Psoas muscle (tissue), 8 donors: Measurements from ENCODE around the gene SLC12A6. TPM values are rescaled to one million over a fixed set of nuclear protein-coding genes. Genes with fewer than 3 reads are reported as not detected.

ENCODE experiments used
- ATAC-seq, 4 donors: fragments of 200-7000 bp; cut with Tn5 transposase; one replicate each; pipeline ENCODE4 v1.9.1; 2020; ENCODE audit warnings: moderate library complexity in 3 of 4, mild to moderate bottlenecking in 2 of 4
- DNase-seq, 2 donors: peaks; one replicate each; pipeline ENCODE4 v3.0.0-alpha.2; 2020
- H3K27ac ChIP-seq: fragments of 200-600 bp; one replicate; pipeline ENCODE4 v1.8.0; 2022
- H3K27me3 ChIP-seq, 3 donors: fragments of 200-600 bp in 1 of 3; one replicate each; pipeline versions ENCODE4 v1.6.1 to v1.8.0; 2013 to 2022; ENCODE audit warnings: low read length in 2 of 3, mild to moderate bottlenecking in 2 of 3, moderate library complexity in 1 of 3; ENCODE audit not compliant: insufficient read depth in 3 of 3
- H3K36me3 ChIP-seq, 2 donors: fragments of 200-600 bp in 1 of 2; one replicate each; pipeline versions ENCODE4 v1.6.1 to v1.8.0; 2013 to 2022; ENCODE audit warnings: low read depth in 1 of 2, mild to moderate bottlenecking in 1 of 2, moderate library complexity in 1 of 2; ENCODE audit not compliant: insufficient read depth in 1 of 2
- H3K4me1 ChIP-seq: fragments of 200-600 bp; one replicate; pipeline ENCODE4 v1.8.0; 2022
- H3K4me3 ChIP-seq: fragments of 200-600 bp; one replicate; pipeline ENCODE4 v1.8.0; 2022; ENCODE audit warnings: mild to moderate bottlenecking
- H3K9me3 ChIP-seq: fragments of 200-600 bp; one replicate; pipeline ENCODE4 v1.8.0; 2022
- CTCF ChIP-seq: fragments of 200-600 bp; IDR thresholded peaks from one replicate; pipeline ENCODE4 v1.8.0; 2022; ENCODE audit warnings: antibody characterized with exemption
- WGBS, 3 donors: extraction: QIAGEN DNeasy Blood & Tissue Kit; methylation state at CpG; one replicate each; pipeline versions ENCODE4 v1.1.6 to v1.1.7; 2013; 5-methylcytosine and 5-hydroxymethylcytosine counted together
- intact Hi-C, 2 donors: fragments of 100-400 bp; cut with DNase I; formaldehyde crosslinking; loops; one replicate each; pipeline versions ENCODE4 v1.11.0 to v1.14.2; 2022
- polyA plus RNA-seq, 3 donors: library from polyadenylated mRNA; stranded (reverse); fragments of 200-250 nt; gene quantifications; one replicate each; pipeline ENCODE4 v1.2.3, GENCODE V29; 2013
- total RNA-seq, 4 donors: library from RNA; stranded (reverse); fragmentation: NEBNext Ultra II Directional in 2 of 4; extraction: Animal tissue kit (Norgen Biotek cat#: 25700) in 2 of 4; gene quantifications; one replicate each; pipeline versions ENCODE4 v1.2.1 to v1.2.4, GENCODE V29; 2021 to 2023
- donor health status: healthy with polysubstance abuse.
- donor health status: DM: no; HTN: no; CAD: no; lungs with moderate emphysema.
- donor health status: Bipolar disorder and iron deficiency.
- donor health status: healthy.
- donor health status: DM: yes; HTN: yes; CAD: no.
- donor health status: DM: no; HTN: no; CAD: no.
- donor health status: DM: no; HTN: no; CAD: no.
- donor health status: DM: yes; HTN: yes; CAD: no.

SLC12A6 gene
- total and polyA plus RNA-seq, 7 donors = 2.3 to 22.1 (median 12.3) TPM

GRCh38 chr15:34185666-34186065 lies 151.9 kb downstream of the SLC12A6 start:
- H3K4me1 ChIP-seq = peaks cover 6% of the 10 kb centered on the region
- H3K9me3 ChIP-seq = no peaks in the 10 kb centered on the region
- H3K36me3 ChIP-seq = no peaks in the 10 kb centered on the region
- no peak overlapping the region for H3K4me3 ChIP-seq
- H3K27ac ChIP-seq = no peak overlapping the region
- H3K27me3 ChIP-seq = no peaks in the 10 kb centered on the region
- ATAC-seq = no peak
- intact Hi-C loops = no loop called here
- TF ChIP-seq CTCF = no peak
- WGBS, 3 donors = 74 to 96% (median 77%) methylated on average over 4 of the region's 4 CpGs
- no peak for DNase-seq

DNA sequence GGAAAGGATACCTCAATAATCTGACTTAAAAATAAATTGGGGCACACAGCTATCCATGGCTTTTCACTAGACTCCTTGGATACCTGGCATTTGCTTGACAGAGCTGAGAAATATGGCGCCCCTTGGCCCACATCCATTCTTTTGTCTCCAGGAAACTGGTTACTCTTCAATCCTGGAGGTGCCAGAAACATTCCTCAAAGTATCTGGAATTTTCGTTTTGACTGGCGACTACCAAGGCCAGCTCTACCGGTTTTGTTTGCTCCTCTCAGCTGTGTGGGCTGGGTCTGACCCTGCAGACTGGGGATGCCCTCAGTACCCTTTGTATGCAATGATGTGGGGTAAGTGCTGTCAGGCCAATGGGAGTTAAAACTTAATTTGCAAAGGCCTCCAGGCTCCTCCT lies 154.6 kb downstream of the SLC12A6 start:
- ATAC-seq = no peak
- H3K9me3 ChIP-seq = no peaks in the 10 kb centered on the region
- 51 to 66% (median 54%) methylated on average over 4 of the region's 4 CpGs for WGBS, 3 donors
- peaks cover under 1% of the 10 kb centered on the region for H3K4me1 ChIP-seq
- intact Hi-C loops = no loop called here
- DNase-seq = no peak
- H3K27me3 ChIP-seq = no peaks in the 10 kb centered on the region
- no peak for TF ChIP-seq CTCF
- no peak overlapping the region for H3K4me3 ChIP-seq
- H3K27ac ChIP-seq = no peak overlapping the region
- no peaks in the 10 kb centered on the region for H3K36me3 ChIP-seq

Other genes with a start within 250 kb of the SLC12A6 start
- gene EMC7, start 235.9 kb downstream of the SLC12A6 start, total RNA-seq = 10 to 100 TPM; 50.4 to 82.8 (median 65.1) TPM
- 100 to 1,000 TPM in 2 of 3 donors, 10 to 100 TPM in 1; 99.8 to 128 (median 117) TPM for gene EMC7, start 235.9 kb downstream of the SLC12A6 start, polyA plus RNA-seq
- 1 to 10 TPM; 1.4 to 2.1 (median 1.8) TPM for gene PGBD4, start 235.7 kb downstream of the SLC12A6 start, total RNA-seq
- 1 to 10 TPM in 2 of 3 donors, under 1 TPM in 1; 0.70 to 5.0 (median 1.0) TPM for gene PGBD4, start 235.7 kb downstream of the SLC12A6 start, polyA plus RNA-seq
- gene KATNBL1, start 127.7 kb downstream of the SLC12A6 start, total RNA-seq = 10 to 100 TPM; 12.2 to 19.5 (median 16.4) TPM
- gene KATNBL1, start 127.7 kb downstream of the SLC12A6 start, polyA plus RNA-seq = 10 to 100 TPM; 10.4 to 22.3 (median 17.5) TPM
- gene EMC4, start 112.8 kb downstream of the SLC12A6 start, total RNA-seq = 100 to 1,000 TPM in 3 of 4 donors, 10 to 100 TPM in 1; 95.8 to 120 (median 107) TPM
- 100 to 1,000 TPM; 145 to 206 (median 163) TPM for gene EMC4, start 112.8 kb downstream of the SLC12A6 start, polyA plus RNA-seq
- gene NOP10, start 5.4 kb upstream of the SLC12A6 start, total RNA-seq = 100 to 1,000 TPM; 123 to 146 (median 134) TPM
- 100 to 1,000 TPM; 241 to 441 (median 274) TPM for gene NOP10, start 5.4 kb upstream of the SLC12A6 start, polyA plus RNA-seq
- gene NUTM1, start 5.5 kb upstream of the SLC12A6 start, total RNA-seq = not detected
- gene NUTM1, start 5.5 kb upstream of the SLC12A6 start, polyA plus RNA-seq = under 1 TPM in 1 of 3 donors, not detected in 2; 0.01 TPM
- 10 to 100 TPM in 2 of 4 donors, 1 to 10 TPM in 2; 8.4 to 13.1 (median 10.2) TPM for gene LPCAT4, start 29.4 kb upstream of the SLC12A6 start, total RNA-seq
- gene LPCAT4, start 29.4 kb upstream of the SLC12A6 start, polyA plus RNA-seq = 1 to 10 TPM; 6.7 to 8.5 (median 7.7) TPM
- gene GOLGA8A, start 100.0 kb upstream of the SLC12A6 start, total RNA-seq = 10 to 100 TPM in 1 of 4 donors, 1 to 10 TPM in 3; 5.3 to 17.8 (median 7.0) TPM
- gene GOLGA8A, start 100.0 kb upstream of the SLC12A6 start, polyA plus RNA-seq = 10 to 100 TPM in 1 of 3 donors, 1 to 10 TPM in 2; 3.5 to 12.2 (median 6.8) TPM
- 1 to 10 TPM; 5.3 to 9.3 (median 6.0) TPM for gene GOLGA8B, start 245.9 kb upstream of the SLC12A6 start, total RNA-seq
- 1 to 10 TPM; 2.3 to 4.4 (median 3.9) TPM for gene GOLGA8B, start 245.9 kb upstream of the SLC12A6 start, polyA plus RNA-seq